GM23248 (cell line): ENCODE results near the gene DPPA3.

Experiments used
- EZH2 ChIP-seq: fragments of 200-600 bp; sonication (generic); IDR thresholded peaks from 2 replicates; pipeline ENCODE4 v1.6.1; 2018; ENCODE audit warnings: antibody characterized with exemption, mild to moderate bottlenecking; ENCODE audit not compliant: insufficient read depth, poor library complexity, severe bottlenecking
- EZH2phosphoT487 ChIP-seq: fragments of 200-600 bp; sonication (generic); IDR thresholded peaks from 2 replicates; pipeline ENCODE4 v1.6.1; 2018; ENCODE audit warnings: antibody characterized with exemption, moderate library complexity, mild to moderate bottlenecking, low read depth; ENCODE audit not compliant: insufficient read depth

DNA sequence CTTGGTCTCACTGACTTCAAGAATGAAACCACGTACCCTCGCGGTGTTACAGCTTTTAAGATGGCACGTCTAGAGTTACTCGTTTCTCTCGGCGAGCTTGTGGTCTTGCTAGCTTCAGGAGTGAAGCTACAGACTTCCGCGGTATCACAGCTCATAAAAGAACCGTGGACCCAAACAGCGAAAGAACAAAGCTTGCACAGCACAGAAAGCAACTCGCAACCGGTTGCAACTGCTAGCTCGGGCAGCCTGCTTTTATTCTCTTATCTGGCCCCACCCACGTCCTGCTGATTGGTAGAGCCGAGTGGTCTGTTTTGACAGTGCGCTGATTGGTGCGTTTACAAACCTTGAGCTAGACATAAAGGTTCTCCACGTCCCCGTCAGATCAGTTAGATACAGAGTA lies 40.2 kb downstream of the DPPA3 start:
- no peak for TF ChIP-seq EZH2
- no peak for TF ChIP-seq EZH2phosphoT487
